HTERT RPE-1 (cell line): ENCODE measurements around the gene RNF168.

Experiments
- in situ Hi-C: fragments of 300-500 bp; cut with MboI; formaldehyde crosslinking; loops from 4 replicates; pipeline ENCODE4 v1.14.3; 2020; ENCODE audit warnings: low sequenced_read_pairs

The RNF168 gene

GRCh38 chr3:196517162-196517800, 13.7 kb upstream of the RNF168 start:
- in situ Hi-C loops = loop anchor here (25.0 kb wide), 1 partner anchor 255 kb away; no protein-coding TSS in a partner anchor

- in situ Hi-C loops = loop anchor here (25.0 kb wide), 1 partner anchor 253 kb away; no protein-coding TSS in a partner anchor
Measured at GRCh38 chr3:196514913-196515621, 11.5 kb upstream of the RNF168 start, which contains the start of gene SMCO1. Gene SMCO1, minus strand, starts transcription at chr3:196515346. Its CDS starts 137 bp downstream, at chr3:196515209.

- in situ Hi-C loops = loop anchor here (25.0 kb wide), 1 partner anchor 252 kb away; no protein-coding TSS in a partner anchor
Measured at GRCh38 chr3:196514350-196514716, 10.8 kb upstream of the RNF168 start.

- in situ Hi-C loops = loop anchor here (25.0 kb wide), 1 partner anchor 252 kb away; no protein-coding TSS in a partner anchor
Measured at GRCh38 chr3:196513697-196514349, 10.3 kb upstream of the RNF168 start.

GRCh38 chr3:196511646-196512425, 8.3 kb upstream of the RNF168 start:
- in situ Hi-C loops = loop anchor here (25.0 kb wide), 1 partner anchor 250 kb away; no protein-coding TSS in a partner anchor

DNA sequence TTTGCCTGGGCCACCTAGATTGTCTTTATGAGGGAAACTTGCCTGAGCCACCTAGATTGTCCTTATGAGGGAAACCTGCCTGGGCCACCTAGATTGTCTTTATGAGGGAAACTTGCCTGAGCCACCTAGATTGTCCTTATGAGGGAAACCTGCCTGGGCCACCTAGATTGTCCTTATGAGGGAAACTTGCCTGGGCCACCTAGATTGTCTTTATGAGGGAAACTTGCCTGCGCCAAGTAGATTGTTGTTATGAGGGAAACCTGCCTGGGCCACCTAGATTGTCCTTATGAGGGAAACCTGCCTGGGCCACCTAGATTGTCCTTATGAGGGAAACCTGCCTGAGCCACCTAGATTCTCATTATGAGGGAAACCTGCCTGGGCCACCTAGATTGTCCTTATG, 7.5 kb upstream of the RNF168 start:
- in situ Hi-C loops = loop anchor here (25.0 kb wide), 1 partner anchor 249 kb away; no protein-coding TSS in a partner anchor

GRCh38 chr3:196506687-196507086, 3.1 kb upstream of the RNF168 start:
- in situ Hi-C loops = loop anchor here (25.0 kb wide), 1 partner anchor 244 kb away; no protein-coding TSS in a partner anchor

DNA sequence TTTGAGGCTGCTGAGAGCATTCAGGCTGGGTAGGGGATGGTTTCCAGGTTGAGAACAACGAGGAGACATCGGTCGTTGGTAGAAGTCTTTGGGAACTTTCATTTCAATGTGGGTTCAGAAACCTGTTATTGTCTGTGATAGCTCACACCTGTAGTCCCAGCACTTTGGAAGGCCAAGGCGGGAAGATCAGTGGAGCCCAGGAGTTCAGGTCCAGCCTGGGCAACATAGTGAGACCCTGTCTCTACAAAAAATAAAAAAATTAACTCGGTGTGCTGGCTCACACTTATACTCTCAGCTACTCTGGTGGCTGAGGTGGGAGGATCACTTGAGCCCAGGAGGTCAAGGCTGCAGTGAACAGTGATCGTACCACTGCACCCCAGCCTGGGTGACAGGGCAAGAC, 988 bp upstream of the RNF168 start:
- in situ Hi-C loops = loop anchor here (25.0 kb wide), 1 partner anchor 242 kb away; no protein-coding TSS in a partner anchor

GRCh38 chr3:196504077-196504398, 470 bp upstream of the RNF168 start:
- in situ Hi-C loops = loop anchor here (25.0 kb wide), 1 partner anchor 242 kb away; no protein-coding TSS in a partner anchor

DNA sequence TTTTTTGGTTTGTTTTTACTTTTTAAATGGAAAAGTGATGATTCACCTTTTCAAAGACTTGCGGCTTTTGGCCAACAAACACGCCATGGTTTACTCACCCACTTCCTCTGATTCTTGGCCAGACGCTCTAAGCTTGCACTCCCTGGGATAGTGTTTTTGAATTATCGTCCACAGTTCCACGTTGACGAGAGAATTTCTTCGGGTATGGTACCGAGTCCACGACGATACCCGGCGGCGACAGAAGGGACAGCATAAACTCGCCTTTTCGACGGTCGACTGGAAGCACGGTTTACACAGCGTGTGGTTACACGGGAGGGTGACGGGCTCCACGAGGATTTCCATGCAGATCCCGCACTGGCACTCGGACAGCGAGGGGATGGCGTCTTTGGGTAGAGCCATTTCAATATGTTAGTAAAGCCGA, 783 bp downstream of the RNF168 start:
- in situ Hi-C loops = loop anchor here (25.0 kb wide), 1 partner anchor 240 kb away; no protein-coding TSS in a partner anchor

- in situ Hi-C loops = loop anchor here (25.0 kb wide), 1 partner anchor 239 kb away; no protein-coding TSS in a partner anchor
Measured at GRCh38 chr3:196501316-196502044, 2.1 kb downstream of the RNF168 start.

DNA sequence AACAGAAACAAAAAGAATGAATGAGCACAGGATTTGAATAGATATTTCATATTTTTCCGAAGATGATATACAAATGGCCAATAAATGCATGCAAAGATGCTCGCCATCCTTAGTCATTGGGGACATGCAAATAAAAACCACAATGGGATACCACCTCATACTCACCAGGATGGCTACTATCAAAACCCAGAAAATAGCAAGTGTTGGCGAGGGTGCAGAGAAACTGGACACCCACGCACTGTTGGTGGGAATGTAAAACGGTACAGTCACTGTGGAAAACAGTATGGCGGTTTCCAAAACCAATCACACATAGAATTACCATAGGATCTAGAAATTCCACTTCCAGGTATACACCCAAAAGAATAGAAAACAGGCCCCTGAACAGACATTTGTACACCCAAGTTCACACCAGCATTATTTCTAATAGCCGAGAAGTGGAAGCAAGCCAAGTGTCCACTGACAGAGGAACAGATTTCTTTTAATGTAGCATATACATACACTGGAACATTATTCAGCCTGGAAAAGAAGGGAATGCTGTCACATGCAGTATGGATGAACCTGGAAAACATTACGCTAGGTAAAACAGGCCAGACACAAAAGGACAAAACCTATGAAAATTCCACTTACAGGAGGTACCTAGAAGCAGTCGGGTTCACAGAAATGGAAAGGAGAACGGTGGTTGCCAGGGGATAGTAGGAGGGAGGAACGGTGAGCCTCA, 3.6 kb downstream of the RNF168 start:
- in situ Hi-C loops = loop anchor here (25.0 kb wide), 1 partner anchor 238 kb away; no protein-coding TSS in a partner anchor

GRCh38 chr3:196499061-196499460, 4.5 kb downstream of the RNF168 start:
- in situ Hi-C loops = no loop called here

DNA sequence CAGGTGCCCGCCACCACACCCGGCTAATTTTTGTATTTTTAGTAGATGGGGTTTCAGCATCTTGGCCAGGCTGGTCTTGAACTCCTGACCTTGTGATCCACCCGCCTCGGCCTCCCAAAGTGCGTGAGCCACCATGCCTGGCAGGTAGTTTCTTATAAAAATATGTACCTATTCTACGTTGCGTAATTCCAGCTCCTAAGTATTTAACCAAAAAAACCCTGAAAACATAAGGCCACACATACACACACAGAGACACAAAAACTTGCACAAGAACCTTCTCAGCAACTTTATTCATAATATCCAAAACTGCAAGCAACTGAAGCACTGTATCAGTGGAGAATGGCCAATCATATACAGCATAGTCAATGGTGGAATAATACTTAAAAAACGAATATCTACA, 5.3 kb downstream of the RNF168 start:
- in situ Hi-C loops = no loop called here

GRCh38 chr3:196496183-196496582, 7.4 kb downstream of the RNF168 start:
- in situ Hi-C loops = no loop called here

DNA sequence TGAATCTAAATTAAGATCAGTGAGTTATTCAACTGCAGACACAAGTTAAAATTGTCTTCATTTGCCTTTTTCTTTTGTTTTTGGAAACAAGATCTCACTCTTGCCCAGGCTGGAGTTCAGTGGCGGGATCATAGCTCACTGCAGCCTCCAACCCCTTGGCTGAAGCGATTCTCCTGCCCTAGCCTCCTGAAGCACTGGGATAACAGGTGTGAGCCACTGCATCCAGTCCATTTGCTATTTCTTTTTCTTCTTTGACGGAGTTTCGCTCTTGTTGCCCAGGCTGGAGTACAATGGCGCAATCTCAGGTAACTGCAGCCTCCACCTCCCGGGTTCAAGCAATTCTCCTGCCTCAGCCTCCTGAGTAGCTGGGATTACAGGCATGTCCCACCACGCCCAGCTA, 10.3 kb downstream of the RNF168 start:
- in situ Hi-C loops = no loop called here

GRCh38 chr3:196492080-196492479, 11.5 kb downstream of the RNF168 start:
- in situ Hi-C loops = no loop called here

DNA sequence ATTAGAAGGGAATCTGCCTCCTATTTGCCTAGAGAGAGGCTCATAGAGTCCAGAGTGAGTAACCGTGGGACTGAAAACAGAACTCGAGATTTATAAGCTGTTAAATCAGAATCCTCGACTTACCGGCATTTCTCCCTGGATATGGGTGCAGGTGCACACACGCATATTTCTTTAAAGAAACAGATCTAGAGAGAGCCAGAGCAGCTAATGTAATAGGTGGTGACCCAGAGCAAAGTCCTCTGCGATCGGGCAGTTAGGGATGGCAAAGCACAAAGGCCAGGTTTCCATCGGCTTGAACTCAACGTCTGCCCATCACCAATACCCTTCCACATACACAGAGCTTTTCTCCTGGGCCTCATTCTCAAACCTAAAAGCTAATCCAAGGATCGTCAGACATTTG, 13.8 kb downstream of the RNF168 start:
- in situ Hi-C loops = no loop called here

DNA sequence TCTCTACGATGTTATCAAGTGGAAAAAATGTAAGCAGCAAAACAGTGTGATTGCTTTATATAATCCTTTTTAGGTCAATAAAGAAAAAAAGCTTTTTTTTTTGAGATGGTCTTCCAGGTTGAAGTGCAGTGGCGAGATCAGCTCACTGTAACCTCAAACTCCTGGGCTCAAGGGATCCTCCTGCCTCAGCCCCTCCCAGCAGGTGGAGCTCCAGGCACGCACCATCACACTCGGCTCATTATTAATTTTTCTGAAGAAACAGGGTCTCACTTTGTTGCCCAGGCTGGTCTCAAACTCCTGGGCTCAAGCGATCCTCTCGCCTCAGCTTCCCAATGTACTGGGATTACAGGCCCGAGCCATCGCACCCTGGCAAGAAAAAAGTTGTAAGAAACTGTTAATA, 17.3 kb downstream of the RNF168 start:
- in situ Hi-C loops = no loop called here
